ENCODE results near the gene CACNA2D2. TPM values are rescaled to one million over a fixed set of nuclear protein-coding genes. Genes with fewer than 3 reads are reported as not detected.

Gene CACNA2D2
- total and polyA plus RNA-seq, 7 donors: 0.49 to 1.7 (median 1.1) TPM; not detected in 1

DNA sequence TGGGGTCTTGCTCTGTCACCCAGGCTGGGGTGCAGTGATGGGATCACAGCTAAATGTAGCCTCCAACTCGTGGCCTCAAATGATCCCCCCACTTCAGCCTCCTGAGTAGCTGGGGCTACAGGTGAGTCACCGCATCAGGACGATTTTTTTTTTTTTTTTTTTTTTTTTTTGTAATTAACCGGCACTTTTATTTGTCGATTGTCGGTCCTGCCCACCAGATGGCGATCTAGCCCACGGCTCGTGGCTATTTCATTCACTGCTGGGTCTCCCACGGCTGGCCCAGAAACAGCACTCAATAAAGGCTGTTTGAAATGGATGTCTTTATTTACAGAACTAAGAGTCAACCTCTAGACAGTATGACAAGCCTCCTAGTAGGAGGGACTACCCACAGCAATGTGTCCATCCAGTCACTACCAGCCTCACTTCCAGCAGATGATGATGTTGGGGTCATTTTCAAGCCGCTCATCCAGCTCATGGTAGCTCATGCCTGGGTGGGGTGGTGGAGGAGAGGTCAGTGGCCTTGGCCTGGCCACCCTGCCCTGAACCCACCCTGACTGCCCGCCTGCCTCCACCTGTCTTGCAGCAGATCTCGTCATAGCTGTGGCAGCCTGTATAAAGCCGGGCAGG lies 156.1 kb downstream of the CACNA2D2 start:
- no peak overlapping the region for H3K4me3 ChIP-seq
- intact Hi-C loops (cut with DNase I): loop anchor here (1.0 to 5.0 kb wide), 2 partner anchors 195 to 265 kb away; partner anchors contain the start of gene CISH
- H3K4me1 ChIP-seq: peaks cover 0 to 40% (median 36%) of the 10 kb centered on the region in 4 donors
- H3K9me3 ChIP-seq: no peaks in the 10 kb centered on the region
- peaks cover 0 to 14% (median 9%) of the 10 kb centered on the region in 4 donors for H3K36me3 ChIP-seq
- TF ChIP-seq, protein P1, sequence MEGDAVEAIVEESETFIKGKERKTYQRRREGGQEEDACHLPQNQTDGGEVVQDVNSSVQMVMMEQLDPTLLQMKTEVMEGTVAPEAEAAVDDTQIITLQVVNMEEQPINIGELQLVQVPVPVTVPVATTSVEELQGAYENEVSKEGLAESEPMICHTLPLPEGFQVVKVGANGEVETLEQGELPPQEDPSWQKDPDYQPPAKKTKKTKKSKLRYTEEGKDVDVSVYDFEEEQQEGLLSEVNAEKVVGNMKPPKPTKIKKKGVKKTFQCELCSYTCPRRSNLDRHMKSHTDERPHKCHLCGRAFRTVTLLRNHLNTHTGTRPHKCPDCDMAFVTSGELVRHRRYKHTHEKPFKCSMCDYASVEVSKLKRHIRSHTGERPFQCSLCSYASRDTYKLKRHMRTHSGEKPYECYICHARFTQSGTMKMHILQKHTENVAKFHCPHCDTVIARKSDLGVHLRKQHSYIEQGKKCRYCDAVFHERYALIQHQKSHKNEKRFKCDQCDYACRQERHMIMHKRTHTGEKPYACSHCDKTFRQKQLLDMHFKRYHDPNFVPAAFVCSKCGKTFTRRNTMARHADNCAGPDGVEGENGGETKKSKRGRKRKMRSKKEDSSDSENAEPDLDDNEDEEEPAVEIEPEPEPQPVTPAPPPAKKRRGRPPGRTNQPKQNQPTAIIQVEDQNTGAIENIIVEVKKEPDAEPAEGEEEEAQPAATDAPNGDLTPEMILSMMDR (IDR thresholded peaks at IDR 0.05): peak in 2 of 4 experiments; percentile 40 to 56
- no peak for TF ChIP-seq POLR2A (IDR thresholded peaks at IDR 0.05)
- no peak for TF ChIP-seq EP300 (IDR thresholded peaks at IDR 0.05)
- no peak for TF ChIP-seq POLR2AphosphoS5 (IDR thresholded peaks at IDR 0.05)
- 26 to 27% methylated on average over 14 of the region's 14 CpGs for WGBS, 2 donors
- H3K27me3 ChIP-seq: no peaks in the 10 kb centered on the region
- peak; percentile 83 for DNase-seq
- peak overlapping the region in 2 of 4 donors; percentile 39 to 54 for H3K27ac ChIP-seq

DNA sequence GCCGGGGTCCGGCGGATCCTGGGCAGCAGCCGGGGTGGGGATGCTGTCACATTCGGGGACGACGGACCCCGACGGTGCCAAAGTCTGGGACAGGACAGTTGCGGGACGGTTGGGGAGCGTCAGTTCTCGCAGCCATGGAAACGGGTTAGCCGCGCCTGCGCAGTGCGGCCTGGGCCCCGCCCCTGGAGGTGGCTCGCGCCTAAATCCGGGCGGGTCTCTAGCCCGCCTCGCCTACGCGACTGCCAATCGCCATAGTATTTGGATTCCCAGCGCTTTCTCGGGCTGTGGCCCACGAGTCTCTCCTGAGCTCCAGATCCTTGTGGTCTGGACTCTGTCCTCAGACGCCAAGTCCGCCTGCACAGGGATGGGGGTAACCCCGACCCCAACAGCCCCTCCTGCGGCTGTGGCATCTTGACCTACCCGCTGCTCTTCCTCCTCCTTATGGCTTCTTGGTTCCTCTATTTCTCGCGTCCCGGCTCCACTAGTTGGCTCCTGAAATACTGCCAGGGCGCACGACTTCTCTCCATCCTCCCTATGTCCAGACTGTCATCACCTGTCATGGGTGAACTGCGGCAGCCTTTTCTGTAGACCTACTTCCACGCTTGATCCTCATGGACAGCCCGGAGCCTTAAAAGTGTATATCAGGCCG lies 157.7 kb downstream of the CACNA2D2 start, which contains the start of gene ZMYND10:
Gene ZMYND10 (minus strand): TSS at position 147 of the 649 bp plus-strand sequence. CDS start 153 bp downstream, outside the sequence.
- Histone ChIP-seq H3K4me1 (peaks cover 0 to 41% (median 36%) of the 10 kb centered on the region in 4 donors), H3K4me3 (peak within 1 kb of the TSS in 3 of 4 donors; percentile 28 to 43 (median 41)), H3K9me3 (no peaks in the 10 kb centered on the region), H3K36me3 (peaks cover 0 to 14% (median 9%) of the 10 kb centered on the region in 4 donors), H3K27ac (peak within 1 kb of the TSS in 1 of 4 donors; percentile 12), H3K27me3 (no peaks in the 10 kb centered on the region)
- intact Hi-C loops (cut with DNase I): loop anchor here (5.0 kb wide), 1 partner anchor 267 kb away; the partner anchor contains the start of gene CISH
- TF ChIP-seq POLR2AphosphoS5 (IDR thresholded peaks at IDR 0.05) (no peak), EP300 (IDR thresholded peaks at IDR 0.05) (no peak), POLR2A (IDR thresholded peaks at IDR 0.05) (no peak)
- TF ChIP-seq, protein P1 (IDR thresholded peaks at IDR 0.05): no peak
- 7 to 11% methylated on average over 45 of the region's 45 CpGs for WGBS, 2 donors
- peak; percentile 82 for DNase-seq

DNA sequence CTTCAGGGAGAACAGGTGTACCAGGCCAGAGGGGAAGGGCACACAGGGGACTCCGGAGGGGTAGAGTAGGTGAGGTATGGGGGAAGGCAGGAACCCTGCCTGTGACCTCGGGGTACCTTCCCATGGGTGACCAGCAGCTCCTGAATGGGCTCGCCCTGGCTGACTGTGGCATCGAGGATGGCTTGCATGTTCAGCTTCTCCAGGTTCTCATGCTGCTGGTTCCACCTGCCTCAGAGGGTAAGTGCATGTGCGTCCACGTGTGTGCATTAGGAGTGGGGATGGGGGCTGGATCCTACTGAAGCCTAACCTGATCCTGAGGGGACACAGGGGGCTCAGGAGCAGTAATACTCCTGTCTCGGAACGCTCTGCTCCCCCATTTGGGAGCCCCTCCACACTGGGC lies 158.4 kb downstream of the CACNA2D2 start:
- 77 to 86% methylated on average over 8 of the region's 8 CpGs for WGBS, 2 donors
- Histone ChIP-seq H3K27ac (peak overlapping the region in 1 of 4 donors; percentile 12), H3K4me1 (peaks cover 0 to 42% (median 41%) of the 10 kb centered on the region in 4 donors), H3K27me3 (no peaks in the 10 kb centered on the region), H3K4me3 (peak overlapping the region in 2 of 4 donors; percentile 41 to 43), H3K9me3 (no peaks in the 10 kb centered on the region), H3K36me3 (peaks cover 0 to 14% (median 9%) of the 10 kb centered on the region in 4 donors)
- intact Hi-C loops (cut with DNase I): loop anchor here (5.0 kb wide), 1 partner anchor 267 kb away; the partner anchor contains the start of gene CISH
- TF ChIP-seq EP300 (IDR thresholded peaks at IDR 0.05): no peak
- TF ChIP-seq POLR2AphosphoS5 (IDR thresholded peaks at IDR 0.05): no peak
- no peak for TF ChIP-seq POLR2A (IDR thresholded peaks at IDR 0.05)
- TF ChIP-seq, protein P1 (IDR thresholded peaks at IDR 0.05): no peak
- DNase-seq: no peak

DNA sequence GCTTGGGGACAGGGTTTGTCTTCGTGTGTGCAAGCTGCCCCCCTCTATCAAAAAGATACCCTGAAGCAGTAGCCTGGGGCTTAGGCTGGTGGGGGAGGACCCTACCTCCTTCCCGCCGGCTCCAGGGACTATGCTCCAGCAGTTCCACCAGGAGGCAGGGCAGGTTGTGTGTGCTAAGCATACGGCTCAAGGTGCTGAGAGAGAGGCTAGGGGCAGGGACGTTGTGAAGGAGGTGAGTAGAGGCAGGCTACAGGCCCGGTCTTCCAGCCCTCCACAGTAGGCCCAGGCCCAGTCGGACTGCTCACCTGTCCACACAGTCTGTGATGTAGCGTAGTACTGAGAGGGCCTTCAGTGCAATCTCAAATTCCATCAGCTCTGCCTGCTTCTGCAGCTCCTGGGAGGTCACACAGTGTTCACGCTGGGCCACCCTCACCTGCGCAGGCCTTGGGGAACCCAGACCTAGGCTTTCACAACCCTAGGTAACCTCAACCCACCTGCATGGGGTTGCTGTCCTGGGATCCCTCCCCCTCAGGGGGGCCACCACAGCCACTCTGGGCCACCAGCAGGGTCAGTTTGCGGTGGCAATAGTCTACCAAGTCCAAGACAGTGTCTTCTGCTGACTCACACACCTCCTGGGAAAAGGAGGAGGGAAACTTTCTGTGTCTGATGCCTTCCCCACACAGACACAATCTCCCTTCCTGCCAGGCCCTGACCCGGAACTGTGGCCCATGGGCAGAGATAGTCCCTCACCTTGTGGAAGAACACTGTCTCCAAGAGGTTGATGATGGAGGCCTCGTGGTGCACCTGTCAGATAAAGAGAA lies 160.4 kb downstream of the CACNA2D2 start:
- Histone ChIP-seq H3K27me3 (no peaks in the 10 kb centered on the region), H3K4me1 (peaks cover 0 to 49% (median 46%) of the 10 kb centered on the region in 4 donors), H3K36me3 (peaks cover 0 to 7% (median 1%) of the 10 kb centered on the region in 4 donors), H3K27ac (no peak overlapping the region), H3K9me3 (no peaks in the 10 kb centered on the region), H3K4me3 (no peak overlapping the region)
- TF ChIP-seq POLR2AphosphoS5 (IDR thresholded peaks at IDR 0.05): no peak
- TF ChIP-seq EP300 (IDR thresholded peaks at IDR 0.05): no peak
- no peak for TF ChIP-seq POLR2A (IDR thresholded peaks at IDR 0.05)
- TF ChIP-seq, protein P1 (IDR thresholded peaks at IDR 0.05): no peak
- intact Hi-C loops (cut with DNase I): no loop called here
- 88 to 89% methylated on average over 13 of the region's 13 CpGs for WGBS, 2 donors
- DNase-seq: no peak
